Activated naive CD4-positive, alpha-beta T cell treated with anti-CD3 and anti-CD28 coated beads, Interleukin-2, amount 50 U/mL, for 72 hours (primary cell): ENCODE measurements around the gene AZU1. TPM values are rescaled to one million over a fixed set of nuclear protein-coding genes. Genes with fewer than 3 reads are reported as not detected.
"Not testable (repeated sequence)": the region's sequence is repeated elsewhere in the genome, so short reads cannot be mapped to it uniquely, and the experiment has no call there.

Source experiments
- ATAC-seq, 2 donors: fragments of 150-1000 bp; cut with Tn5 transposase; 2 replicates each; pipeline ENCODE4 v1.10.0; 2021; ENCODE audit warnings: mild to moderate bottlenecking in 2 of 2, moderate library complexity in 2 of 2
- DNase-seq, 2 donors: peaks; one replicate each; pipeline ENCODE4 v3.0.0; 2021 to 2022; ENCODE audit warnings: low spot score in 2 of 2
- H3K27ac Mint-ChIP-seq, 2 donors: one replicate each; pipeline ENCODE4 v1.8.0; 2022; ENCODE audit warnings: mild to moderate bottlenecking in 2 of 2, mixed read lengths in 2 of 2
- H3K36me3 Mint-ChIP-seq, 2 donors: one replicate each; pipeline ENCODE4 v1.8.0; 2022; ENCODE audit warnings: mixed read lengths in 2 of 2
- H3K9me3 Mint-ChIP-seq, 2 donors: one replicate each; pipeline ENCODE4 v1.8.0; 2022; ENCODE audit warnings: mixed read lengths in 2 of 2
- total RNA-seq, 2 donors: library from RNA; stranded (reverse); gene quantifications; one replicate each; pipeline ENCODE4 v1.2.3, GENCODE V29; 2022

Gene AZU1
- total RNA-seq, 2 donors from 2014 or later = not detected

DNA sequence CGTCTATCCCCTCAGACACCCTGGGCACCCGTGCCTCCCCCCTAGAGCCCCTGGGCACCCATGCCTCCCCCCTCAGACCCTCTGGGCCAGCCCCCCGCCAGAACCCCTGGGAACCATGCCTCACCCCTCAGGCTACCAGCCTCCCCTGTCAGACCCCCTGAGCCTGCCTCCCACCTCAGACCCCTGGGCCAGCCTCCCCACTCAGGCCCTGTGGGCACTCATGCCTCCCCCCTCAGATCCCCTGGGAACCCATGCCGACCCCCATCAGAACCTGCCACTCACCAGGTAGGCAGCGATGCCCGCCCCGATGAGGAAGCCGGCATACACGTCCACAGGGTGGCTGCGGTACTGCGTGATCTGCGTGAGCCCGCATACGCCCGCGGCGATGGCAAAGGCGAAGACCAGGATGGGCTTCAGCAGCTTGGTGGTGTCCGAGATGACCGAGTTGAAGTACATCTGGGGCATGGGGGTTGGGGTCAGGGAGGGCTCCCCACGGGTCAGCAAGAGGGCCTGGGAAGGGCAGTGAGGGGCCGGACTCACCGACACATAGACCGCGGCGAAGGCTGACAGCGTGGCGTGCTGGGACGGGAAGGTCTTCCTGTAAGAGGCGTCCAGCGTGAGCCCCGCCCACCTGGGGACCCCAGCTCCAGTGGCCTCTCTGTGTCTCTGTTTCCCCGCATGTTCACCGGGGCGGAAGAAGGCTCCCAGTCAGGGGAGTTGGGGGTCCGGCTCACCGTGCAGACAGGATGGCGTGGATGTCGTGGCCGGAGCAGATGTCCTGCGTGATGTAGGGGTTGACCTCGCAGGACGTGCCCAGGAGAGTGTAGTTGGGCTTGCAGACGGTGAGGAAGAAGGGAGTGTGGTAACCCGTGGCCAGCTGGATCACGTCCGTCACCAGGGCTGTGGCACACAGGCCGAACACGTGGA is 13.2 kb upstream of the AZU1 start:
- peak overlapping the region; percentile 82 to 93 for H3K27ac Mint-ChIP-seq
- ATAC-seq = peak; percentile 2 to 23
- peak in 1 of 2 donors; percentile 24 for DNase-seq
- peaks cover 5 to 14% of the 10 kb centered on the region in 2 donors for H3K9me3 Mint-ChIP-seq
- peaks cover 0 to 30% of the 10 kb centered on the region in 2 donors for H3K36me3 Mint-ChIP-seq

DNA sequence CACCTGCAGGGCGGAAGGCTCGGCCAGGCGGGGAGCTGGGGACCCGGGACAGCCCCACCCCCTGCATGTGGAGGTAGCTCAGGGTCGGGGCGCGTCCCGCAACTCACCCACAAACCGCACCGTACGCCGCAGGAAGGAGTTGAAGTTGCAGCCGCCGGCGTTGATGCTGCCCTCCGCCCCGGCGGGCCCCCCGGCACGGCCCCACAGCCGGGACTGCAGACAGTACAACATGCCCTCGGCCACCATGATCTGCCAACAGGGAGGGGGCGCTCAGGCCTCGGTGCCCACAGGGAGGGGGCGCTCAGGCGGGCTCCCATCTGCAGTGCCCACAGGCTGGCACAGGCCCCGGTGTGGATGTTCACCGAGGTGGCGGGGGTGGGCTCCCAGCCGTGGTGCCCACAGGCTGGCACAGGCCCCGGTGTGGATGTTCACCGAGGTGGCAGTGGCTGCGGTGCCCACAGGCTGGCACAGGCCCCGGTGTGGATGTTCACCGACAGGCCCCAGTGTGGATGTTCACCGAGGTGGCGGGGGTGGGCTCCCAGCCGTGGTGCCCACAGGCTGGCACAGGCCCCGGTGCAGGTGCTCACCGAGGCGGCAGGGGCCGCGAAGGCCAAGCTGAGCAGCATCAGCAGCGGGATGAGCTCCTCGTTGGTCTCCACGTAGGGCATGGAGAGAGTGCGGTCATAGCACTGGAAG is 12.4 kb upstream of the AZU1 start:
- peaks cover 0 to 23% of the 10 kb centered on the region in 2 donors for H3K36me3 Mint-ChIP-seq

DNA sequence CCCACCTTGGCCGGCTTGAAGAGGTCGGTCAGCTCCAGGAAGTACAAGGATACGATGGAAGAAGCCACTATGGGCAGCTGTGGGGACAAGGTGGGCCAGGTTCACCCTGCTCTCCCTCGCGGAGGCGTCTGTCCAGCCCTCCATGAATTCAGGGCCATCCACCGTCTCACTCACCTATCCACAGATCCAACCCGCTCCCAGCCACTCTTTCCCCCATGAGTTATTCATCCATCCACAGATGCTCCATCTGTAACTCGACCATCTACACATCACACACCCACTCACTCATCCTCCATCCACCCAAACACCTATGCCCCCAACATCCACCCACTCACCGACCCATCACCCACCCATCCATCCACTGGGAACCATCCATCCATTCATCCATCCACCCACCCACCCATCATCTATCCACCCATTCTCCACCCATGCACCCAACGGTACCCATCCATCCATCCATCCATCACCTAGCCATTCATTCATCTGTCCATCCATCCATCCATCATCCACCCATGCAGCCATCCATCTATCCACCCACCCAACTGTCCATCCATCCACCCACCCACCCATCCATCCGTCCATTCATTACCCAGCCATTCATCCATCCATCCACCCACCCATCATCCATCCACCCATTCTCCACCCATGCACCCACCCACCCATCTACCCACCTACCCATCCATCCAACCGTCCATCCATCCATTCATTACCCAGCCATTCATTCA is 11.7 kb upstream of the AZU1 start:
- DNase-seq (no peak), ATAC-seq (peak; percentile 9 to 10)
- peak overlapping the region; percentile 65 to 74 for H3K27ac Mint-ChIP-seq
- H3K9me3 Mint-ChIP-seq = peaks cover 5 to 14% of the 10 kb centered on the region in 2 donors
- peaks cover 0 to 17% of the 10 kb centered on the region in 2 donors for H3K36me3 Mint-ChIP-seq

More for the DNA sequence above, 12.4 kb upstream of the AZU1 start:
- Mint-ChIP-seq H3K27ac (peak overlapping the region; percentile 82 to 93), H3K9me3 (peaks cover 5 to 14% of the 10 kb centered on the region in 2 donors)
- peak; percentile 10 to 25 for ATAC-seq
- no peak for DNase-seq

DNA sequence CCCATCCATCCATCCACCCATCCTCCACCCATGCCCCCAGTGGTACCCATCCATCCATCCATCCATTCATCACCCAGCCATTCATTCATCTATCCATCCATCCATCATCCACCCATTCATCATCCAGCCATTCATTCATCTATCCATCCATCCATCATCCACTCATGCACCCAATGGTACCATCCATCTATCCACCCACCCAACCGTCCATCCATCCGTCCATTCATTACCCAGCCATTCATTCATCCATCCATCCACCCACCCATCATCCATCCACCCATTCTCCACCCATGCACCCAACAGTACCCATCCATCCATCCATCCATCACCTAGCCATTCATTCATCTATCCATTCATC is 11.2 kb upstream of the AZU1 start:
- ATAC-seq = no peak
- H3K36me3 Mint-ChIP-seq = peaks cover 0 to 17% of the 10 kb centered on the region in 2 donors
- peak overlapping the region; percentile 2 to 74 for H3K27ac Mint-ChIP-seq
- DNase-seq = no peak
- peaks cover 5 to 14% of the 10 kb centered on the region in 2 donors for H3K9me3 Mint-ChIP-seq

DNA sequence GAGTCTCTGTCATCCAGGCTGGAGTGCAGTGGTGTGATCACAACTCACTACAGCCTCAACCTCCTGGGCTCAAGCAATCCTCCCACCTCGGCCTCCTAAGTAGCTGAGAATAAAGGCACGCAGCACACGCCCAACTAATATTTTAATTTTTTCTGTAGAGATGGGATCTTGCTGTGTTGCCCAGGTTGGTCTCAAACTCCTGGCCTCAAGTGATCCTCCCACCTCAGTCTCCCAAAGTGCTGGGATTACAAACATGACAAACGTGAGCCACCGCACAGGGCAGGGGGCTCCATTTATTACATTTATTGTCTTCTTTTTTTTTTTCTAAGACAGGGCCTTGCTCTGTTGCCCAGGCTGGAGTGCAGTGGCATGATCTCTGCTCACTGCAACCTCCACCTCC is 7.4 kb upstream of the AZU1 start:
- H3K9me3 Mint-ChIP-seq = peaks cover 5 to 14% of the 10 kb centered on the region in 2 donors
- not testable (repeated sequence) for H3K36me3 Mint-ChIP-seq, H3K27ac Mint-ChIP-seq, ATAC-seq, DNase-seq

DNA sequence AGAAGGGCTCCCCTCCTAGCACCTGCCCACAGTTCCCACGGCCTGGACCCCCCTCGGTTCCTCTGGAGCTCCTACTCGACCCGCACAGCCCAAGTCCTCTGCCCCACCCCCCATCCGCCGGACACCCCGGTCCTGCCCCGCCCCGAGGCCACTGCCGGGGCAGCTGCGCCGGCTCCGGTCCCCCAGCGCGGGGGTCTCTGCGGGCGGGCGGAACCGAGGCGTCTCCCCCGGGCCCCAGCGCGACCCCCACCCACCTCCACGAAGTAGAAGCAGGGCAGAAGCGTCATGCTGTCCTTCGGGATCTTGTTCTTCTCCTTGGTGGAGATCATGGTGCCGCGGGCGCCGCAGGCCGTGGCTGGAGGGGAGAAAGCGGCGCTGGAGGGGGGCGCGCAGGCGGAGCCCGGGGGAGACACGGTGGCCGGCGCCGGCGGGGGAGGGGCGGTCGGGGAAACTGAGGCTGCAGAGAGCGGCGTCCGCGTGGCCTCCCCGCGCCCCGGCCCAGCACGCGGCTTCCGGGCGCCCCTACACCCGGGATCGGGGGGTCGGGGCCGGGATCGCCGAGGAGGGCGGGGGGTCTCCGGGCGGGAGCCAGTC is 6.3 kb upstream of the AZU1 start:
- H3K27ac Mint-ChIP-seq = no peak overlapping the region
- peak in 1 of 2 donors; percentile 5 for ATAC-seq
- DNase-seq = no peak
- H3K9me3 Mint-ChIP-seq = peaks cover 4 to 7% of the 10 kb centered on the region in 2 donors
- no peaks in the 10 kb centered on the region for H3K36me3 Mint-ChIP-seq

GRCh38 chr19:821825-822503 is 5.7 kb upstream of the AZU1 start, which contains the start of gene PLPPR3:
PLPPR3 (minus strand) TSS chr19:821955; CDS start chr19:821559, 396 bp downstream.
- Mint-ChIP-seq H3K27ac (no peak within 1 kb of the TSS), H3K9me3 (peaks cover 0 to 1% of the 10 kb centered on the region in 2 donors), H3K36me3 (no peaks in the 10 kb centered on the region)
- ATAC-seq = peak in 1 of 2 donors; percentile 6
- no peak for DNase-seq

- ATAC-seq = no peak
- Mint-ChIP-seq H3K27ac (no peak overlapping the region), H3K9me3 (no peaks in the 10 kb centered on the region), H3K36me3 (no peaks in the 10 kb centered on the region)
- DNase-seq = no peak
Observed at GRCh38 chr19:823565-824121, 4.0 kb upstream of the AZU1 start.

GRCh38 chr19:824885-825284 is 2.8 kb upstream of the AZU1 start:
- no peaks in the 10 kb centered on the region for H3K36me3 Mint-ChIP-seq
- DNase-seq (no peak), ATAC-seq (no peak)
- H3K9me3 Mint-ChIP-seq = no peaks in the 10 kb centered on the region
- no peak overlapping the region for H3K27ac Mint-ChIP-seq

- no peak for DNase-seq
- H3K36me3 Mint-ChIP-seq = no peaks in the 10 kb centered on the region
- no peak overlapping the region for H3K27ac Mint-ChIP-seq
- ATAC-seq = no peak
- no peaks in the 10 kb centered on the region for H3K9me3 Mint-ChIP-seq
Observed at GRCh38 chr19:825897-826644, 1.6 kb upstream of the AZU1 start.

DNA sequence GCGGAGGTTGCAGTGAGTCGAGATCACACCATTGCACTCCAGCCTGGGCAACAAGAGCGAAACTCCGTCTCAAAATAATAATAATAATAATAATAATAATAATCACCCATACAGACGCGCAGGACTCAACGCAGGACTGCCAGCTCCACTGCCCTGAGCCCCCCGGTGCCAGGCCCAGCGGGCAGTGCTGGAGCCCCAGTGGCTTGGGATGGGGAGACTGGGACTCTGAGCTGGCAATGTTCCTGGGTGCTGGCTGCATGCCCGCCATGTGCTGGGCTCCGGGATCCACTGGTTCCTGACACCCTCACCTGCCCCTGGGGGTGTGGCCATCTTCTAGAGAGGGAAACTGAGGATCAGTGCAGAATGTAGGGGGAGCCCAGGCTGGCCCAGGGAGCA is 325 bp upstream of the AZU1 start:
- Mint-ChIP-seq H3K9me3 (no peaks in the 10 kb centered on the region), H3K36me3 (no peaks in the 10 kb centered on the region), H3K27ac (no peak overlapping the region)
- ATAC-seq (no peak), DNase-seq (no peak)

- ATAC-seq (no peak), DNase-seq (no peak)
- no peaks in the 10 kb centered on the region for H3K9me3 Mint-ChIP-seq
- no peak overlapping the region for H3K27ac Mint-ChIP-seq
- no peaks in the 10 kb centered on the region for H3K36me3 Mint-ChIP-seq
Observed at GRCh38 chr19:829129-829758, 1.6 kb downstream of the AZU1 start.

DNA sequence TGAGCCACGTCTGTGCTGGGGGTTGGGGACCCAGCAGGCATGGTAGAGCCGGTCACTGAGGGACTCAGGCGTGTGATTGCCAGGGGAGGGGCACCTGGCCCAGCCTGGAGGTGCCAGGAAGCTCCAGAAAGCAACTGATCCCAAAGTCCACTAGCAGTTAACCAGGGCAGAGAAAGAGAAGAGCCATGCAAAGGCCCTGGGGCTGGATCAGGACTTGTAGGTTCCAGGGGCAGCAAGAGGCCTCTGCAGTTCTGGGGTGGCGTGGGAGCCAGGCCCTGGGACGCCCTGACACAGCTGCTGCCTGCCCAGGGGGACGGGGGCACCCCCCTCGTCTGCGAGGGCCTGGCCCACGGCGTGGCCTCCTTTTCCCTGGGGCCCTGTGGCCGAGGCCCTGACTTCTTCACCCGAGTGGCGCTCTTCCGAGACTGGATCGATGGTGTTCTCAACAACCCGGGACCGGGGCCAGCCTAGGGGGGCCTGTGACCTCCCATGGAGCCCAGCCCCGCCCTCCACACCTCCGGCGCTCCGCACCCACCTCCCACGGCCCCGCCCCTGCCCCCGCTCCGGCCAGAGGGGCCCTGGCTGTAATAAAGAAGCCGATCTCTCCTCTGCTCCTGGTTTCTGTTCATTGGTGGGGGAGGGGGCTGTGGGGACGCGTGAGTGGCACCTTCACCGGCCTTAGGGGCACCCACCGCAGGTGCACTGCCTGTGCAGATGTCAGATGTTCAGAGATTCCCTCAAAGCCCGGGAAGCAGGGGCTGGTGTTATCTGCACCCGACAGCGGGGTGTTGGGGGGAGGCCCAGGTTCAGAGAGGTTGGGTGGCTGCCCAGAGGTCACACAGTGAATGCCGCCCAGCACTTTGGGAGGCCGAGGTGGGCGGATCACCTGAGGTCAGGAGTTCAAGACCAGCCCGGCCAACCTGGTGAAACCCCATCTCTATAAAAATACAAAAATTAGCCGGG is 4.1 kb downstream of the AZU1 start:
- Mint-ChIP-seq H3K36me3 (no peaks in the 10 kb centered on the region), H3K27ac (no peak overlapping the region), H3K9me3 (no peaks in the 10 kb centered on the region)
- no peak for DNase-seq
- ATAC-seq = no peak

GRCh38 chr19:834216-834615 is 6.6 kb downstream of the AZU1 start:
- ATAC-seq = no peak
- no peak overlapping the region for H3K27ac Mint-ChIP-seq
- no peaks in the 10 kb centered on the region for H3K9me3 Mint-ChIP-seq
- H3K36me3 Mint-ChIP-seq = no peaks in the 10 kb centered on the region
- DNase-seq = no peak
